HEK293T (cell line): Measurements from ENCODE around the gene UCHL3.

Experiments used
- BHLHE40 ChIP-seq: fragments of 450-650 bp; IDR thresholded peaks from 2 replicates; pipeline ENCODE4 v1.6.1; 2016; ENCODE audit warnings: mild to moderate bottlenecking, moderate library complexity, borderline replicate concordance
- FOXM1 ChIP-seq: fragments of 450-650 bp; IDR thresholded peaks from 2 replicates; pipeline ENCODE4 v1.6.1; 2017; ENCODE audit warnings: mild to moderate bottlenecking, borderline replicate concordance
- NFRKB ChIP-seq: fragments of 450-650 bp; IDR thresholded peaks from 2 replicates; pipeline ENCODE4 v1.6.1; 2016; ENCODE audit warnings: mild to moderate bottlenecking, moderate library complexity
- SUZ12 ChIP-seq: fragments of 450-650 bp; IDR thresholded peaks from 2 replicates; pipeline ENCODE4 v1.6.1; 2016; ENCODE audit warnings: mild to moderate bottlenecking
- TF ChIP-seq, protein P1 (sequence below): fragments of 450-650 bp; IDR thresholded peaks from 2 replicates; pipeline ENCODE4 v1.6.1; 2016

- TF ChIP-seq, protein P1, sequence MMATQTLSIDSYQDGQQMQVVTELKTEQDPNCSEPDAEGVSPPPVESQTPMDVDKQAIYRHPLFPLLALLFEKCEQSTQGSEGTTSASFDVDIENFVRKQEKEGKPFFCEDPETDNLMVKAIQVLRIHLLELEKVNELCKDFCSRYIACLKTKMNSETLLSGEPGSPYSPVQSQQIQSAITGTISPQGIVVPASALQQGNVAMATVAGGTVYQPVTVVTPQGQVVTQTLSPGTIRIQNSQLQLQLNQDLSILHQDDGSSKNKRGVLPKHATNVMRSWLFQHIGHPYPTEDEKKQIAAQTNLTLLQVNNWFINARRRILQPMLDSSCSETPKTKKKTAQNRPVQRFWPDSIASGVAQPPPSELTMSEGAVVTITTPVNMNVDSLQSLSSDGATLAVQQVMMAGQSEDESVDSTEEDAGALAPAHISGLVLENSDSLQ, result no peak
- no peak for TF ChIP-seq FOXM1
- TF ChIP-seq NFRKB, result no peak
- TF ChIP-seq BHLHE40, result no peak
- no peak for TF ChIP-seq SUZ12
Measured at GRCh38 chr13:75648446-75648845, 98.9 kb downstream of the UCHL3 start.
